ENCODE results near the gene MYOC. TPM values are rescaled to one million over a fixed set of nuclear protein-coding genes. Genes with fewer than 3 reads are reported as not detected.

The MYOC gene
- total RNA-seq, 4 donors from 2014 or later: 88.5 to 1,432 (median 227) TPM

- no peaks in the 10 kb centered on the region for H3K27me3 ChIP-seq
- peaks cover 7 to 41% (median 22%) of the 10 kb centered on the region in 3 donors for H3K4me1 ChIP-seq
- peak overlapping the region in 2 of 4 donors; percentile 54 to 80 for H3K27ac ChIP-seq
- H3K9me3 ChIP-seq: no peaks in the 10 kb centered on the region
- 76% methylated on average over 2 of the region's 2 CpGs; no CpG with 5 or more reads in 1 of the 2 donors for WGBS, 2 donors (ENCODE audit: low coverage in 1 of 2)
- H3K36me3 ChIP-seq: no peaks in the 10 kb centered on the region
- ATAC-seq: no peak
- no peak overlapping the region for H3K4me3 ChIP-seq
- no peak for TF ChIP-seq CTCF (IDR thresholded peaks at IDR 0.05)
- no peak for TF ChIP-seq EP300 (IDR thresholded peaks at IDR 0.05)
- no peak for TF ChIP-seq POLR2A (IDR thresholded peaks at IDR 0.05)
- no peak for TF ChIP-seq POLR2AphosphoS5 (IDR thresholded peaks at IDR 0.05)
Observed at GRCh38 chr1:171676823-171677222, 24.3 kb upstream of the MYOC start.

- Histone ChIP-seq H3K4me3 (no peak overlapping the region), H3K9me3 (no peaks in the 10 kb centered on the region), H3K4me1 (peaks cover 7 to 41% (median 22%) of the 10 kb centered on the region in 3 donors), H3K27me3 (no peaks in the 10 kb centered on the region), H3K36me3 (no peaks in the 10 kb centered on the region), H3K27ac (peak overlapping the region; percentile 75 to 90 (median 80))
- peak; percentile 75 for ATAC-seq
- WGBS, 2 donors (ENCODE audit: low coverage in 1 of 2): 6 to 16% methylated on average over 3 of the region's 3 CpGs
- TF ChIP-seq POLR2AphosphoS5 (IDR thresholded peaks at IDR 0.05) (peak; percentile 48), EP300 (IDR thresholded peaks at IDR 0.05) (no peak), POLR2A (IDR thresholded peaks at IDR 0.05) (no peak)
Observed at GRCh38 chr1:171674431-171675405, 22.2 kb upstream of the MYOC start.

DNA sequence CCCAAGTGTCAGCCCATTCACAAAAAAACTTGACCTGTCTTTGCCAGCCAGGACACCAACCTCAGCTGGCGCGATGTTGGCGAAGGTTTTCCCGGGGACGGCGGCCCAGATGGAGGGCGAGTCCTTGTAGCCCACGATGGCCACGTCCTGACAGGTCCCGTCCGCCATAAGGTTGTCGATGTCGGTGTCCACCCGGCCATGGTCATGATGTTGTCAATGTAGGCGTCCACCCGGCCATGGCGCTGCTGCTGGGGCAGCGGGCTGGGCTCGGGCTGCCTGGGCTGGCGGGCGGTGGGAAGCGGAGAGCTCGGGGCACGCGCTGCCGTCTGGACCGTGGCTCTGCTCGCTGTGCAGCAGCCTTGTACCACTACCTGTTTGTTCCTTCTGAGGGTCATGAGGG is 18.3 kb upstream of the MYOC start:
- H3K27me3 ChIP-seq: no peaks in the 10 kb centered on the region
- no peaks in the 10 kb centered on the region for H3K36me3 ChIP-seq
- TF ChIP-seq CTCF (IDR thresholded peaks at IDR 0.05): no peak
- no peak for TF ChIP-seq POLR2AphosphoS5 (IDR thresholded peaks at IDR 0.05)
- peaks cover 8 to 55% (median 27%) of the 10 kb centered on the region in 3 donors for H3K4me1 ChIP-seq
- ATAC-seq: no peak
- H3K9me3 ChIP-seq: no peaks in the 10 kb centered on the region
- no peak overlapping the region for H3K27ac ChIP-seq
- H3K4me3 ChIP-seq: no peak overlapping the region
- WGBS, 2 donors (ENCODE audit: low coverage in 1 of 2): no CpG with 5 or more reads among the region's 28 CpGs

DNA sequence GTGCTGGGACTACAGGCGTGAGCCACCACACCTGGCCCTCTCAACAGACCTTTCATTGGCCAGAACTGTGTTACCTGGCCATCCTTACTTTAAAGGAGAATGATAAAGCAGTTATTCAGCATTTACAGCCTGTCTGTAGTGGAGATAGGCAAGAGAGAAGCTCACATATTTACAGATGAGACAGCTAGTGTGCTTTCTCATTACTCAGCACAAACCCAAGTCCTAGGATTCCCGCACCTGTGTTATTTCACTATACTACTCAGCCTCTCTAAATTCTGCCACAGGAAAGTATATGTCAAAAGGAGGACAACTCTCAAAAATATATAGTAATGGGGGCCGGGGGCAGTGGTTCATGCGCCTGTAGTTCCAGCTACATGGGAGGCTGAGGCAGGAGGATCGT is 15.9 kb upstream of the MYOC start:
- Histone ChIP-seq H3K9me3 (no peaks in the 10 kb centered on the region), H3K36me3 (no peaks in the 10 kb centered on the region), H3K27me3 (no peaks in the 10 kb centered on the region), H3K4me1 (peaks cover 20 to 57% (median 30%) of the 10 kb centered on the region in 3 donors), H3K27ac (peak overlapping the region in 2 of 4 donors; percentile 9 to 84), H3K4me3 (no peak overlapping the region)
- no peak for TF ChIP-seq POLR2AphosphoS5 (IDR thresholded peaks at IDR 0.05)
- TF ChIP-seq EP300 (IDR thresholded peaks at IDR 0.05): no peak
- TF ChIP-seq CTCF (IDR thresholded peaks at IDR 0.05): no peak
- no peak for TF ChIP-seq POLR2A (IDR thresholded peaks at IDR 0.05)
- no peak for ATAC-seq
- WGBS, 2 donors (ENCODE audit: low coverage in 1 of 2): 93 to 100% methylated on average over 1 to 5 of the region's 5 CpGs

- H3K4me3 ChIP-seq: no peak overlapping the region
- no peaks in the 10 kb centered on the region for H3K27me3 ChIP-seq
- peaks cover 30 to 72% (median 35%) of the 10 kb centered on the region in 3 donors for H3K4me1 ChIP-seq
- no peaks in the 10 kb centered on the region for H3K9me3 ChIP-seq
- peak overlapping the region; percentile 84 to 93 (median 87) for H3K27ac ChIP-seq
- 39% methylated on average over 3 to 4 of the region's 4 CpGs for WGBS, 2 donors (ENCODE audit: low coverage in 1 of 2)
- peak; percentile 65 for ATAC-seq
- no peaks in the 10 kb centered on the region for H3K36me3 ChIP-seq
- no peak for TF ChIP-seq CTCF (IDR thresholded peaks at IDR 0.05)
- peak; percentile 77 for TF ChIP-seq POLR2AphosphoS5 (IDR thresholded peaks at IDR 0.05)
- TF ChIP-seq POLR2A (IDR thresholded peaks at IDR 0.05): no peak
- TF ChIP-seq EP300 (IDR thresholded peaks at IDR 0.05): no peak
Observed at GRCh38 chr1:171666114-171666769, 13.8 kb upstream of the MYOC start.
